ENCODE data around the gene ANKRD1.
"Not testable (repeated sequence)": the region's sequence is repeated elsewhere in the genome, so short reads cannot be mapped to it uniquely, and the experiment has no call there.

ANKRD1 gene

DNA sequence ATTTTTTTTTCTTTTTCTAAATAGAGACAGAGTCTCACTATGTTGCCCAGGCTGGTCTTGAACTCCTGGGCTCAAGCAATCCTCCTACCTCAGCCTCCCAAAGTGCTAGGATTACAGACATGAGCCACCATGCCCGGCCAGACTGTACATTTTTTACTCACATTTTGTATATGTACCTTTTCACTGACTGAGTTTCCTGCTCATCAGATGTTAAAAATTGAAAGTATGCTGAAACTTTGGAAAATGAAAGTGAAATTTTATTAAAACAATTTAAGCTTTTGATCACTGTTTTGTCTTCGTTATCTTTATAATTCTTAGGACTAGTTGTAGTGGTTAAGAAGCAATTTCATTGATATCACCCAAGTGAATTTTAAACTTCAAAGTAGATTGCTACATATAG lies 24.0 kb downstream of the ANKRD1 start:
- not testable (repeated sequence) for H3K9ac ChIP-seq (ENCODE audit: low read length); H3K4me3 ChIP-seq (ENCODE audit: low read length); H3K4me1 ChIP-seq (ENCODE audit: control insufficient read depth, insufficient read depth, low read length); H3K27me3 ChIP-seq (replicated peaks; ENCODE audit: control insufficient read depth, insufficient read depth, low read length); H3K9me3 ChIP-seq (ENCODE audit: control insufficient read depth, low read length); DNase-seq (ENCODE audit: low read depth)
- peaks cover 65% of the 10 kb centered on the region for H3K36me3 ChIP-seq (ENCODE audit: control insufficient read depth, insufficient read depth, low read length, severe bottlenecking)

DNA sequence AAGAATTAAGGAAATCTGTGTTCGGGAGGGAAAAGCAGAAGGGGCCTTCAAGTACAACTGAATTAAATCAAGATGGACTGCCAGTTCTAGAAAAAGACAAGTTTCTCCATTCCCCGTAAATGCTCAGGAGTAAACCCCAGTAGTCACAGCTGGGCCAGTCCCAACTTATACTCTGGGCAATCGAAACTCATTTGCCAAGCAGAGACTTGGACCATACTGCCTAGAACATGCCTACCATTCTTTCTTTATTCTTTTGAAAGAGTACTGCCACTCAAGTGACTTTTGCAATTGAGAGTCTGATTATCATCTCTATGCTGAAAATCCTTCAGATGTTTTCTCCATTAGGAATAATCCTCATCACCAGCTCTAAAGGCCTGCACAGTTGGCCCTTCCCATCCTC lies 27.7 kb downstream of the ANKRD1 start:
- peak; percentile 38 for DNase-seq (ENCODE audit: low read depth)
- no peak overlapping the region for H3K4me3 ChIP-seq (ENCODE audit: low read length)
- H3K9ac ChIP-seq (ENCODE audit: low read length) = no peak overlapping the region
- H3K27me3 ChIP-seq (replicated peaks; ENCODE audit: control insufficient read depth, insufficient read depth, low read length) = no peaks in the 10 kb centered on the region
- no peaks in the 10 kb centered on the region for H3K9me3 ChIP-seq (ENCODE audit: control insufficient read depth, low read length)
- H3K4me1 ChIP-seq (ENCODE audit: control insufficient read depth, insufficient read depth, low read length) = peaks cover 18% of the 10 kb centered on the region
- peaks cover 64% of the 10 kb centered on the region for H3K36me3 ChIP-seq (ENCODE audit: control insufficient read depth, insufficient read depth, low read length, severe bottlenecking)

DNA sequence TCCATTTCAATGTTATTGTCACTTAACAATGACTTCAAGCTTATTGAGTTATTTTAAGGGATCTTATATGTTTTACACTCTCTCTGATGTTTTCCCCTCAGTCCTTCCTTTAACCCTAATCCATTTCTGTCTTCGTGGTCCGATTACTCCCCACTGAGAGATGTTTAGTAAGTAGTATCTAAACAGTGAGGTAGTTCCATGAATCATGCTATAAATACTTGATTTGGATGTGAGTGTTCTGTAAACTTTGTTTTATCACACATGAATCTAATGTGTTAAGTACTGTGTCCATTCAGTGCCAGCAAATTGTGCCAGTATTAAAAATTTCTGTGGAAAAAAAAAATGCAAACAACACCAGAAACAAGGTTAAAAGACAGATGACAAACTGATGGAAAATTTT lies 30.5 kb downstream of the ANKRD1 start:
- Histone ChIP-seq H3K4me3 (ENCODE audit: low read length) (no peak overlapping the region), H3K27me3 (replicated peaks; ENCODE audit: control insufficient read depth, insufficient read depth, low read length) (no peaks in the 10 kb centered on the region), H3K36me3 (ENCODE audit: control insufficient read depth, insufficient read depth, low read length, severe bottlenecking) (peaks cover 66% of the 10 kb centered on the region), H3K9me3 (ENCODE audit: control insufficient read depth, low read length) (no peaks in the 10 kb centered on the region), H3K4me1 (ENCODE audit: control insufficient read depth, insufficient read depth, low read length) (peaks cover 38% of the 10 kb centered on the region), H3K9ac (ENCODE audit: low read length) (no peak overlapping the region)
- DNase-seq (ENCODE audit: low read depth) = no peak

DNA sequence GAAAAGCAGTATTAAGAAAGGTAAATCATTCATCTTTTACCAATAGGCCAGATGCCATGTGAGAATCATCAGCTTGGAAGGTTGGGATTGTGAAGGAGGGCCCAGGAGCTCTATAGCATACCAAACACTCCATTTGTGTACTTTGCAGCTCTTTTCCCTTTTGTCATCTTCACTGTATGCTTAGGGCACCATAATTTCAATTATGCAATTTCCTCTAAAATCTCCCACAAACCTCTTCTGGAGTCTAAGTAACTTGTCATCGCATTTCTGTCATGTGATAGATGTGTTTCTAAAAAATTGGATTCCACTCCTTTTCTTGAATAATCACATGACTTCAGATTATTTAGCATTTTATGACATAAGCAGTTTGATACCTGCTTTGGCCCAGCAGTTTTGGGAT lies 31.3 kb downstream of the ANKRD1 start:
- Histone ChIP-seq H3K27me3 (replicated peaks; ENCODE audit: control insufficient read depth, insufficient read depth, low read length) (no peaks in the 10 kb centered on the region), H3K9ac (ENCODE audit: low read length) (no peak overlapping the region), H3K9me3 (ENCODE audit: control insufficient read depth, low read length) (no peaks in the 10 kb centered on the region), H3K36me3 (ENCODE audit: control insufficient read depth, insufficient read depth, low read length, severe bottlenecking) (peaks cover 59% of the 10 kb centered on the region), H3K4me1 (ENCODE audit: control insufficient read depth, insufficient read depth, low read length) (peaks cover 45% of the 10 kb centered on the region), H3K4me3 (ENCODE audit: low read length) (no peak overlapping the region)
- no peak for DNase-seq (ENCODE audit: low read depth)

DNA sequence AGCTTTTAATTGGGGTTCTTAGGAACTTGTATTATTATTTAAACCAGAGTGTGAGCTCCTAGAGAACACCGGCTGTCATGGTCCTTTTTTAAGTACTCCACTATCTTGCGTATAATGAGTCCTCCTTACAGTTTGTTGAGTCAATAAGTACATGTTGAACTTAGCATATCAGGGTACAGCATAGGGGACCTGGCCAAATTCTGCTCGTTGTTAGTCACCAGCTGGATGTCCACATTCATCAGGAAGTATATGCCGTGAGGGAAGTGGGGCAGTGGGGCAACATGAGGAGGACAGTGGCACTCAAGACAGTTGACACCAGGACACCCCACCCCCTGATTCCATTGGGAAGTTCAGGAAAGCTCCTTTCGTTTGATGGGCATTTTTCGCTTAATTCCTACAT lies 32.5 kb downstream of the ANKRD1 start:
- Histone ChIP-seq H3K9me3 (ENCODE audit: control insufficient read depth, low read length) (no peaks in the 10 kb centered on the region), H3K27me3 (replicated peaks; ENCODE audit: control insufficient read depth, insufficient read depth, low read length) (no peaks in the 10 kb centered on the region), H3K9ac (ENCODE audit: low read length) (no peak overlapping the region), H3K36me3 (ENCODE audit: control insufficient read depth, insufficient read depth, low read length, severe bottlenecking) (peaks cover 53% of the 10 kb centered on the region), H3K4me1 (ENCODE audit: control insufficient read depth, insufficient read depth, low read length) (peaks cover 53% of the 10 kb centered on the region), H3K4me3 (ENCODE audit: low read length) (no peak overlapping the region)
- DNase-seq (ENCODE audit: low read depth) = no peak

DNA sequence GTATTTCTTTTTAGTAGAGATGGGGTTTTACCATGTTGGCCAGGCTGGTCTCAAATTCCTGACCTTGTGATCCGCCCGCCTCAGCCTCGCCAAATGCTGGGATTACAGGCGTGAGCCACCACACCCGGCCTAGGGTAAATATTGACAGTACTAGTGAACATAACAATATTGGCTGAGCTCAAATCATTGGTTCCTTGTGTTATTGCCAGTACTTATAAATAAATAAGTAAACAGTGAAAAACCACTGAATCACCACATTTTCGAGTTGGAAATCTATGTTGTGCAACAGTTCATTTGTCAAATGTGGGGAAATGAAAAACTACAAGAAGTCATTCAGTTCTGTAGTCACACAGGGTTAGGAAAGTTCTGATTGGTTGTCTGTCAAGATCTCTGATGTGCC lies 33.3 kb downstream of the ANKRD1 start:
- Histone ChIP-seq H3K9me3 (ENCODE audit: control insufficient read depth, low read length) (no peaks in the 10 kb centered on the region), H3K36me3 (ENCODE audit: control insufficient read depth, insufficient read depth, low read length, severe bottlenecking) (peaks cover 55% of the 10 kb centered on the region), H3K27me3 (replicated peaks; ENCODE audit: control insufficient read depth, insufficient read depth, low read length) (no peaks in the 10 kb centered on the region), H3K4me3 (ENCODE audit: low read length) (no peak overlapping the region), H3K4me1 (ENCODE audit: control insufficient read depth, insufficient read depth, low read length) (peaks cover 49% of the 10 kb centered on the region), H3K9ac (ENCODE audit: low read length) (no peak overlapping the region)
- DNase-seq (ENCODE audit: low read depth) = peak; percentile 21

DNA sequence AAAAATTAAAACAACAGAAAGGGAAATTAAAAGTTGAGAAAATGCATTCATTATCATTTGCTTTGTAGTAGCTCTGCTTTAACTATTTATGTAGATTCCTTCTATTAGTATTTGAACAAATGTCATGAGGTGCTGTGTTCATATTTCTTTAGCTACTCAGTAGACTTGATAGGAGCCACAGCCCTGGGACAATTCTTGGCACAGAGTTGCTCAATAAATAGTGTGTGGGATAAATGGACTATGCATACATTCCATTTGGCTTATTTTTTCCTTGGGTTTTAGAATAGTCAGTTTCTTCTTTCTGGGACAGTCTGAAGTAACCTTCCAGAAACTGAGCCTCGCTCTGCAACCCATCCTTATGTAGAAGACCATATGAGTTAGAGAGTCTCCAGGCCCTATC lies 35.7 kb downstream of the ANKRD1 start:
- H3K27me3 ChIP-seq (replicated peaks; ENCODE audit: control insufficient read depth, insufficient read depth, low read length) = no peaks in the 10 kb centered on the region
- H3K9ac ChIP-seq (ENCODE audit: low read length) = peak overlapping the region; percentile 75
- H3K36me3 ChIP-seq (ENCODE audit: control insufficient read depth, insufficient read depth, low read length, severe bottlenecking) = peaks cover 37% of the 10 kb centered on the region
- H3K9me3 ChIP-seq (ENCODE audit: control insufficient read depth, low read length) = no peaks in the 10 kb centered on the region
- peak overlapping the region; percentile 40 for H3K4me3 ChIP-seq (ENCODE audit: low read length)
- H3K4me1 ChIP-seq (ENCODE audit: control insufficient read depth, insufficient read depth, low read length) = peaks cover 41% of the 10 kb centered on the region
- DNase-seq (ENCODE audit: low read depth) = peak; percentile 88

DNA sequence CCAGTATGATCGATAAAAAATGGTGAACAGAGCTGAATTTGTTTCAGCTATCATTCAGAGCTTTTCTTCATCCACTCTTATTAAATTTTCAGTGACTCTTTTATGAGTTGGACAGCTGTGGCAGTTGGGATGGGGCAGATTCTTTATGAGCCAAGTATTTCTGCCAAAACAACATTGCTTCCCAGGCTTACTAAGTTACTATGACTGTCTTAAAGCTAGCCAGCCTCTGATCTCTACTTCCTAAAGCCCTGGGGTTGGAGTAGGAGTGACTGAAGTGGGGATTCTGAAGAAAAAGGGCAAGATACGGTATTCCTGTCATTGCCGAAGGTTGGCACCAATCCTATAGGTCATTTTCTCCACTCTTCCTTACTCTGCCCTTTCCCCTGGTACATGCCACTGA lies 36.5 kb downstream of the ANKRD1 start:
- Histone ChIP-seq H3K36me3 (ENCODE audit: control insufficient read depth, insufficient read depth, low read length, severe bottlenecking) (peaks cover 37% of the 10 kb centered on the region), H3K9me3 (ENCODE audit: control insufficient read depth, low read length) (no peaks in the 10 kb centered on the region), H3K9ac (ENCODE audit: low read length) (peak overlapping the region; percentile 75), H3K27me3 (replicated peaks; ENCODE audit: control insufficient read depth, insufficient read depth, low read length) (no peaks in the 10 kb centered on the region), H3K4me1 (ENCODE audit: control insufficient read depth, insufficient read depth, low read length) (peaks cover 40% of the 10 kb centered on the region), H3K4me3 (ENCODE audit: low read length) (peak overlapping the region; percentile 40)
- peak; percentile 61 for DNase-seq (ENCODE audit: low read depth)

DNA sequence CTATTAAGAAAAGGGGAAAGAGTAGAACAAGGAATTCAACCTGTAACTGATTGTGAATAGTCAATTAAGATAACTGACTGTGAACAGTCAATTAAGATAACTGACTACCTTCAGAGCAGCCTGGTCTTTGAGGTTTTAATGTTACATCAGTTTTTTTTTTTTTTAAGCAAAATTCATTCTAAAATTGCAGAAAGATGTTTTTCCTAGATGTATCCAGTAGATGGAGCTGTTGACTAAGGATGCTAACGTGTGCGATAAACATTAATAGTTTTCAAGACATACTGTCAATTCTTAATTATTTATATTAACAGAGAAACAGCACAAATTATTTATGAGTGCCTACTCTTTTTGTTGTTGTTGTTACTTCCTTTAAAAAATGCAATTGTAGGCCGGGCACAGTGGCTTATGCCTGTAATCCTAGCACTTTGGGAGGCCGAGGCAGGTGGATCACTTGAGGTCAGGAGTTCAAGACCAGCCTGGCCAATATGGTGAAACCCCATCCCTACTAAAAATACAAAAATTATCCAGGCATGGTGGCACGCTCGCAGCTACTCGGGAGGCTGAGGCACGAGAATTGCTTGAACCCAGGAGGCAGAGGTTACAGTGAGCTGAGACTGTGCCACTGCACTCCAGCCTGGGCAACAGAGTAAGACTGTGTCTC lies 40.7 kb downstream of the ANKRD1 start:
- H3K9me3 ChIP-seq (ENCODE audit: control insufficient read depth, low read length); H3K9ac ChIP-seq (ENCODE audit: low read length); H3K4me3 ChIP-seq (ENCODE audit: low read length); H3K27me3 ChIP-seq (replicated peaks; ENCODE audit: control insufficient read depth, insufficient read depth, low read length): not testable (repeated sequence)
- peak; percentile 72 for DNase-seq (ENCODE audit: low read depth)
- Histone ChIP-seq H3K36me3 (ENCODE audit: control insufficient read depth, insufficient read depth, low read length, severe bottlenecking) (peaks cover 45% of the 10 kb centered on the region), H3K4me1 (ENCODE audit: control insufficient read depth, insufficient read depth, low read length) (peaks cover 16% of the 10 kb centered on the region)

DNA sequence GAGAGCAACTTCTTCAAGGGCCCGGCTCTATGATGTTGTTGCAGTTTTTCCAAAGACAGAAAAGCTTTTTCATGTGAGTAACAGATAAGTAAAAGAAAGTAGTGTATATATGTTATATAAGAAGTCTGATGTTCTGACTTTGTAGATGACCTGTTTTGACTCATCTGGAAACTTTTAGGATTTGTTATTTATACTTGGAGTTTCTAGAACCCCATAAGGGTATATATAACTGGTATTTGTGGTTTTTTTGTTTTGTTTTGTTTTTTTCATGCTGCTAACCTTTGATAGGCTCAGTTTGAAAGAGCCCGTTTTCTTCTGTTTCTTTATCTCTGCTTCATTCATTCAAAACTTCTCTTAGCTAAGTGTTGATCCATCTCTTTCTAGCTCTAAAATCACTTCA lies 41.8 kb downstream of the ANKRD1 start:
- H3K27me3 ChIP-seq (replicated peaks; ENCODE audit: control insufficient read depth, insufficient read depth, low read length) = no peaks in the 10 kb centered on the region
- H3K4me3 ChIP-seq (ENCODE audit: low read length) = no peak overlapping the region
- H3K4me1 ChIP-seq (ENCODE audit: control insufficient read depth, insufficient read depth, low read length) = peaks cover 4% of the 10 kb centered on the region
- peaks cover 45% of the 10 kb centered on the region for H3K36me3 ChIP-seq (ENCODE audit: control insufficient read depth, insufficient read depth, low read length, severe bottlenecking)
- no peak overlapping the region for H3K9ac ChIP-seq (ENCODE audit: low read length)
- DNase-seq (ENCODE audit: low read depth) = no peak
- no peaks in the 10 kb centered on the region for H3K9me3 ChIP-seq (ENCODE audit: control insufficient read depth, low read length)

DNA sequence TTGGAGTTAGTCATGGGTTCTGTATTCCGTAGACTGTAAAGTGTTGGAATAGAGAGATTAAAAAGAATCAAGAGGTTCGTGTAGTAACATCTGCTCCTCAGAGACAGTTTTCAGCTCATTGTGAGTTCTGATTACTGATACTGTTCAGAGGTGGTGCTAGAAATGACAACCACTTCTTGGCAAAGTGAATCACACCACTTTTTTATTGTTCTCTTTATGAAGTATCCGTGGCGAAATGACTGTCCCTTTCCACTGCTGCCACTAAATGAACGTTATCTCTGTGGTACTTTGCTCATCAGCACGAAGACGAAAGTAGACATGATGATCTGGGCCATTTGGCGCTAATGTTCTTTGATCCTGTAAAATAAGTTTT lies 48.3 kb downstream of the ANKRD1 start:
- peaks cover 21% of the 10 kb centered on the region for H3K36me3 ChIP-seq (ENCODE audit: control insufficient read depth, insufficient read depth, low read length, severe bottlenecking)
- peak overlapping the region; percentile 94 for H3K4me3 ChIP-seq (ENCODE audit: low read length)
- no peak for DNase-seq (ENCODE audit: low read depth)
- peaks cover 11% of the 10 kb centered on the region for H3K27me3 ChIP-seq (replicated peaks; ENCODE audit: control insufficient read depth, insufficient read depth, low read length)
- peaks cover 7% of the 10 kb centered on the region for H3K4me1 ChIP-seq (ENCODE audit: control insufficient read depth, insufficient read depth, low read length)
- peak overlapping the region; percentile 89 for H3K9ac ChIP-seq (ENCODE audit: low read length)
- peaks cover 14% of the 10 kb centered on the region for H3K9me3 ChIP-seq (ENCODE audit: control insufficient read depth, low read length)
